Transverse colon (tissue), 4 donors: Measurements from ENCODE around the gene SERPINF2.

Experiments
- EP300 ChIP-seq: sonication (generic); formaldehyde crosslinking; IDR thresholded peaks from one replicate; pipeline ENCODE4 v1.6.1; 2017; ENCODE audit warnings: antibody characterized with exemption, low read depth
- POLR2A ChIP-seq: fragments of 450-650 bp; IDR thresholded peaks from one replicate; pipeline ENCODE4 v1.6.1; 2016; ENCODE audit warnings: antibody characterized with exemption, mild to moderate bottlenecking, moderate library complexity
- POLR2AphosphoS5 ChIP-seq, 3 donors: sonication (generic); formaldehyde crosslinking; IDR thresholded peaks; one replicate each; pipeline ENCODE4 v1.6.1; 2016; ENCODE audit warnings: antibody characterized with exemption in 3 of 3
- TF ChIP-seq, protein P1 (sequence below), 5 experiments: fragments of 200-600 bp in 3 of 5; fragments of 450-650 bp in 2 of 5; sonication (generic) in 3 of 5; IDR thresholded peaks; 1 replicate in 2 of 5; 2 replicates in 3 of 5; pipeline ENCODE4 v1.5.1; 2016 to 2017; ENCODE audit warnings: antibody characterized with exemption in 5 of 5, inconsistent platforms in 3 of 5, mild to moderate bottlenecking in 2 of 5, moderate library complexity in 1 of 5

DNA sequence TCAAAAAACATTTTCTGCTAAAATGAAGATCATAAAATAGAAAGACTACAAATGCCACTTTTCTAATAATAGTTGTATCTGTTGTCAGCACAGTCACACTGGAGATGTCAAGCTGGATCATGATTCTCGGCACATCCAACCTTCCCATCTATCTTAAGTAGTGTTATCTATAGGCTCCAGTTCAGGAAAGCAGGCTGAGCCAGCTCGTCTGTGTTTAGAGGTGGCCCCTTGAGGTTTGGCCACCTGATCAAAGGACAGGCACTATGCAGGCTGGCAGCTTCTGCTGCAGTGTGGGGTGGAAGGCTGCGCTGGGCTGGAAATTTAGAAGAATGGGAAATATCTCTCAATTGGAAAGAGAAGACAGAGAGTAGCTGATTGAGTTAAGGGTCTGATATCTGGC lies 54.7 kb downstream of the SERPINF2 start:
- TF ChIP-seq, protein P1, sequence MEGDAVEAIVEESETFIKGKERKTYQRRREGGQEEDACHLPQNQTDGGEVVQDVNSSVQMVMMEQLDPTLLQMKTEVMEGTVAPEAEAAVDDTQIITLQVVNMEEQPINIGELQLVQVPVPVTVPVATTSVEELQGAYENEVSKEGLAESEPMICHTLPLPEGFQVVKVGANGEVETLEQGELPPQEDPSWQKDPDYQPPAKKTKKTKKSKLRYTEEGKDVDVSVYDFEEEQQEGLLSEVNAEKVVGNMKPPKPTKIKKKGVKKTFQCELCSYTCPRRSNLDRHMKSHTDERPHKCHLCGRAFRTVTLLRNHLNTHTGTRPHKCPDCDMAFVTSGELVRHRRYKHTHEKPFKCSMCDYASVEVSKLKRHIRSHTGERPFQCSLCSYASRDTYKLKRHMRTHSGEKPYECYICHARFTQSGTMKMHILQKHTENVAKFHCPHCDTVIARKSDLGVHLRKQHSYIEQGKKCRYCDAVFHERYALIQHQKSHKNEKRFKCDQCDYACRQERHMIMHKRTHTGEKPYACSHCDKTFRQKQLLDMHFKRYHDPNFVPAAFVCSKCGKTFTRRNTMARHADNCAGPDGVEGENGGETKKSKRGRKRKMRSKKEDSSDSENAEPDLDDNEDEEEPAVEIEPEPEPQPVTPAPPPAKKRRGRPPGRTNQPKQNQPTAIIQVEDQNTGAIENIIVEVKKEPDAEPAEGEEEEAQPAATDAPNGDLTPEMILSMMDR (IDR thresholded peaks at IDR 0.05) = no peak
- TF ChIP-seq POLR2A (no peak), POLR2AphosphoS5 (IDR thresholded peaks at IDR 0.05) (no peak), EP300 (no peak)
